GM19043 (cell line): Measurements from ENCODE around the gene MXRA7.
"Not testable (repeated sequence)": the region's sequence is repeated elsewhere in the genome, so short reads cannot be mapped to it uniquely, and the experiment has no call there.

Source experiments
- ATAC-seq: cut with Tn5 transposase; IDR thresholded peaks from one replicate; pipeline ENCODE4 v1.9.1; 2021; ENCODE audit warnings: low read depth; ENCODE audit not compliant: unreplicated experiment

MXRA7 gene

GRCh38 chr17:76736349-76737081 lies 25.8 kb upstream of the MXRA7 start:
- peak; percentile 2 for ATAC-seq

GRCh38 chr17:76735586-76736348 lies 25.0 kb upstream of the MXRA7 start:
- ATAC-seq: no peak

- no peak for ATAC-seq
These were observed 24.2 kb upstream of the MXRA7 start for GRCh38 chr17:76735006-76735405.

- no peak for ATAC-seq
These were observed 23.5 kb upstream of the MXRA7 start for GRCh38 chr17:76734080-76734840.

GRCh38 chr17:76733618-76733957 lies 22.8 kb upstream of the MXRA7 start:
- ATAC-seq: no peak

GRCh38 chr17:76732734-76733617 lies 22.2 kb upstream of the MXRA7 start:
- ATAC-seq: no peak

GRCh38 chr17:76731800-76732733 lies 21.3 kb upstream of the MXRA7 start:
- ATAC-seq: not testable (repeated sequence)

- ATAC-seq: no peak
These were observed 17.1 kb upstream of the MXRA7 start for GRCh38 chr17:76727745-76728456.

GRCh38 chr17:76726776-76727718 lies 16.3 kb upstream of the MXRA7 start, which contains the start of gene METTL23:
Gene METTL23, plus strand, starts transcription at chr17:76726839. Its CDS starts 2,872 bp downstream, at chr17:76729711.
- ATAC-seq: peak; percentile 31

- ATAC-seq: peak; percentile 62
These were observed 15.5 kb upstream of the MXRA7 start, which contains the start of gene JMJD6 for GRCh38 chr17:76726231-76726775. Gene JMJD6, minus strand, starts transcription at chr17:76726606. Its CDS starts 131 bp downstream, at chr17:76726475.

GRCh38 chr17:76725580-76726230 lies 14.9 kb upstream of the MXRA7 start:
- peak; percentile 14 for ATAC-seq

- ATAC-seq: no peak
These were observed 13.0 kb upstream of the MXRA7 start for GRCh38 chr17:76723812-76724211.

GRCh38 chr17:76722977-76723376 lies 12.2 kb upstream of the MXRA7 start:
- not testable (repeated sequence) for ATAC-seq

GRCh38 chr17:76722279-76722678 lies 11.5 kb upstream of the MXRA7 start:
- ATAC-seq: no peak

GRCh38 chr17:76721463-76721862 lies 10.7 kb upstream of the MXRA7 start:
- no peak for ATAC-seq

- ATAC-seq: no peak
These were observed 10.2 kb upstream of the MXRA7 start for GRCh38 chr17:76720941-76721340.

- no peak for ATAC-seq
These were observed 9.4 kb upstream of the MXRA7 start for GRCh38 chr17:76720211-76720610.
